GM13977 (cell line): ENCODE measurements around the gene PPP2R2B.

Experiments
- DNase-seq: peaks from one replicate; pipeline ENCODE4 v3.0.0; 2012; ENCODE audit warnings: low spot score
- in situ Hi-C: fragments of 300-500 bp; cut with MboI; formaldehyde crosslinking; loops from one replicate; pipeline ENCODE4 v1.12.0; 2022; ENCODE audit warnings: low sequenced_read_pairs, low pct_unique_long_range_greater_than_20kb, mixed read lengths, inconsistent platforms; ENCODE audit not compliant: unreplicated experiment
- TF ChIP-seq, protein P1 (sequence below): IDR thresholded peaks from 2 replicates; pipeline ENCODE4 v1.5.1; 2012; ENCODE audit warnings: mild to moderate bottlenecking, control low read depth; ENCODE audit not compliant: insufficient read depth; ENCODE audit errors: extremely low read depth, missing control alignments

Gene PPP2R2B

DNA sequence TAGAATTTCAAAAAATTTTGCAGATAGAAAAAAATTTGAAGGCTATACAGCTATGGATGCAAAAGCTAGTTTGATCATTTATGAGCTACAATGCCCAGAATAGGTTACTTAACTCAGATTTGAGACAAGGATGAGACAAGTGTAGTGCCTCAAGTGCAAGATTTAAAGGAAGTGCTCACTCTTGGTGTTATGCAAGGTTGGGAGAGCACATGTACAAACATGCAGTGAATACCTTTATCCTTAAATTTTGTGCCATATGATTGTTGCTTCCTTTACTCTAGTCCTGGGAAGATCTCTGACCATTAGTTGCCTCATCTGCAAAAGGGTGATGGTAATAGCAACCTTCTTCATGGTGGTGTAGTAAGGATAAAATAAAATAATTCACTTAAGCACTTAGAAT, 31.7 kb upstream of the PPP2R2B start:
- no peak for DNase-seq
- TF ChIP-seq, protein P1, sequence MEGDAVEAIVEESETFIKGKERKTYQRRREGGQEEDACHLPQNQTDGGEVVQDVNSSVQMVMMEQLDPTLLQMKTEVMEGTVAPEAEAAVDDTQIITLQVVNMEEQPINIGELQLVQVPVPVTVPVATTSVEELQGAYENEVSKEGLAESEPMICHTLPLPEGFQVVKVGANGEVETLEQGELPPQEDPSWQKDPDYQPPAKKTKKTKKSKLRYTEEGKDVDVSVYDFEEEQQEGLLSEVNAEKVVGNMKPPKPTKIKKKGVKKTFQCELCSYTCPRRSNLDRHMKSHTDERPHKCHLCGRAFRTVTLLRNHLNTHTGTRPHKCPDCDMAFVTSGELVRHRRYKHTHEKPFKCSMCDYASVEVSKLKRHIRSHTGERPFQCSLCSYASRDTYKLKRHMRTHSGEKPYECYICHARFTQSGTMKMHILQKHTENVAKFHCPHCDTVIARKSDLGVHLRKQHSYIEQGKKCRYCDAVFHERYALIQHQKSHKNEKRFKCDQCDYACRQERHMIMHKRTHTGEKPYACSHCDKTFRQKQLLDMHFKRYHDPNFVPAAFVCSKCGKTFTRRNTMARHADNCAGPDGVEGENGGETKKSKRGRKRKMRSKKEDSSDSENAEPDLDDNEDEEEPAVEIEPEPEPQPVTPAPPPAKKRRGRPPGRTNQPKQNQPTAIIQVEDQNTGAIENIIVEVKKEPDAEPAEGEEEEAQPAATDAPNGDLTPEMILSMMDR, result no peak
- in situ Hi-C loops, result no loop called here

DNA sequence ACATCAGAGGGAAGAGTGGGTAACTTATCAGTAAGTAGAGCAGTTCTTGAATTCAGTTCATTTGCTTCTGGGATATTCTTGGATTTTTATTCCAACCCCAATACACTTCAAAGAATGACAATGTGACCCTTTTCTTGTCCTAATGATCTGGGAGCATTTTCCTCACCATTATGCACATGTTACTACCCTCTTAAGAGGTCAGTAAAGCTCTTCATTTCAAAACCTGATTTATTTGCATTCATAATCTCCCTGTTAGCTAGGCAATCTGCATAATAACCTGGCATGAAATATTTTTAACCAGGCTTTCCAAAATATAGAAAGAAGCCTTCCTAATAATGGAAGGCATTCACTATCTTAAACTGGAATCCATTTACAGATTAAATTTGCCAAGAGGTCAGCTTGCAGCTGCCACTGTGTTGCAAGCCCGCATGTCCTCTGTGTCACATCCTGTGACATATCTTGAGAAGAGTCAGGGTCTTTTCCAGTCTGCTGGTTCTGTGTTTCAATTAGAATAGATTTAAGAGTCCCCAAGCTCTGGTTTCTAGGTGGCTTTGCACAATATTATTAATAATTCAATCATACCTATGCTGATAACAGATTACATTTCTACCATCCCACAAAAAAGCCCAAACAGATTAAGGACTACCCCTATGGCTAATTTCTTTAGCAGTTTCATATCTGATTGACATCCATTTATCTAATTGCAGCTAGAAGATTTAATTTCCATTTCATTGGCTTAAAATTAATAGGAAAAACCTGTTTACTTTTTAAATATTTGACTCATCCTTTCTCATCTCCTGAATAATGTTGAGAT, 30.9 kb upstream of the PPP2R2B start:
- no peak for DNase-seq
- TF ChIP-seq, protein P1, result no peak
- in situ Hi-C loops, result no loop called here

DNA sequence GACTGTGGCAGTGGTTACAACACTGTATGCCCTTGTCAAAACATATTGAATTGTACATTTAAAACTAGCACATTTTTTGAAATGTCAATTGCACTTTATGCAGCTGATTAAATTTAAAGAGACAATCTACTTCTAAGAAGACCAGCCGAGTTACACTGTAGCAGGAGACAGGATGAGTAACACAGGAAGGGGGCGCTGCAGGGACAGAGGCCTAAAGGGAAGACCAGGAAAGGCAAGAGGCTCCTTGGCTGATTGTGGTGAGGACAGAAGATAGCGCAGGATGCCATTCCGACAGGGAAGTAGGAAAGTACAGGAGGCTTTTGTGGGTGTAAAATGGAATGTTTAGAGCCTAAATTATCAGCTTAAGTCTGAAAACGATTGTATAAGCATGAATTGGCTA, 28.2 kb upstream of the PPP2R2B start:
- TF ChIP-seq, protein P1, result no peak
- in situ Hi-C loops, result no loop called here
- no peak for DNase-seq

DNA sequence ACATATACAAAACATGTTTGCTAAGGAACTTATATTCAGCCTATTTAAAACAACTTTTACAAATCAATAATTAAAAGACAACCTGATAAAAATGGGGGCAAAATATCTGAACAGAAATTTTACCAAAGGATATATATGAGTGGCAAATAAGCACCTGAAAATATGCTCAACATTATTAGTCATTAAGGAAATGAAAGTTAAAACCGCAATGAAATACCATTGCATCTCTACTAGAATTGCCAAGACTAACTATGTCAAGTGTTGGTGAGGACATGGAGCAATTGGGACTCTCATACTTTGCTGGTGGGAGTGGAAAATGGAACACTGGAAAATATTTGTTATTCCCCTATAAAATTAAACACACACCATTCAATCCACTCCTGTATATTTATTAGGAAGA, 26.3 kb upstream of the PPP2R2B start:
- in situ Hi-C loops, result no loop called here
- DNase-seq, result no peak
- TF ChIP-seq, protein P1, result no peak

DNA sequence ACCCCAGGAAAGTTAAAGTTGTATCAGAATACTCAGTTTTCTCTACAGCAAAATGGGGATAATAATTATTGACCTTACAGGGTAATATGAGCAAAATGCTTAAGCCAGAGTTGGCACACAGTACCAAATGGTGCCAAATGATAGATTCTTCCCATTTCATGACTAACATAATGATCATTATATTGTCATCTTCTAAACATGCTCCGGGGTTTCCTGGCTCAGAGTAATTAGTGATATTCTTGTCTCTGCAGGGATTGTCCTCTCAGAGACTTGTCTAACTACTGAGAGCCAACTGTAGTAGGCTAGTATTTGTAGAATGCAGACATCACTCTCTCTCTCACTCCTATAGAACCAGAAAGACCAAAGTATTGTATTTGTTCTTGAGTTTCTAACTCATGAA, 25.2 kb upstream of the PPP2R2B start:
- TF ChIP-seq, protein P1, result no peak
- DNase-seq, result no peak
- in situ Hi-C loops, result no loop called here

DNA sequence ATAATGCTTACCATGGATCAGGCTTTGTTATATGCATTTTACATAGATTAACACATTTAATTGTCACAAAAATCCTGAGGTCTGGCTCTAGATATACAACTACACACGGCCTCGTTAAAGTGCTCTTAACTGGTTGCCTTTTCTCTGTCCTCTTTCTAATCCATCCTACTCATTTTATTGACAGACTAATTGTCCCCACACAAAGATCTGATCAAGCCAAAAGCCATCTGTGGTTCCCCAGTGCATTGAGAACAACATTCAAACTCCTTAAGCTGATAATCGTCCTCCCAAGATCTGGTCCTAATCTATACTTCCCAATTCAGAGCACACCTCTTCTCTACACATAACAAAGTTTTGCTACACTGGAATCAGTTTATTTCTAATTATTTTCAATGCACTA, 23.9 kb upstream of the PPP2R2B start:
- DNase-seq, result no peak
- in situ Hi-C loops, result no loop called here
- TF ChIP-seq, protein P1, result no peak

DNA sequence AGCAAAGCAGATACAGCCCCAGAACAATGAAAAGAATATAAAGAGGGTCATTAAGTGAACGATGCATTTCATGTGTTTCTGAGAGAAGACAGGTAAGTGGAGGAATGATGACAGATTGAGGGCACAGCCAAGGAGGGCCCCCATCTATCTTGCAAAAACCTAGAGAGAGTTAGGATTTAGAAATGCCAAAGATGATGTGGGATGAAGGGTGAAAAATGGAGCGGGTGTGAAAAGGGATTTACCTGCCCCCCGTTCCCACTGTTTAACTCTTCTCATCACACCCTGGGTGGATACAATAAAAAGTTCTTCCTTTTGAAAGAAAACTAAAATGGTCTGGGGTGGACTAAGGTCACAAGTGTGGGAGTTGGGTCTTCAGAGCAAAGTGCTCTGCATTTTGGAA, 18.5 kb upstream of the PPP2R2B start:
- no peak for DNase-seq
- TF ChIP-seq, protein P1, result no peak
- in situ Hi-C loops, result no loop called here
